ENCODE results near the gene COA7.

GRCh38 chr1:52651904-52652303 is 46.2 kb downstream of the COA7 start:
- TF ChIP-seq CTCF (IDR thresholded peaks at IDR 0.05; ENCODE audit: low read length), result no peak
- no peak for TF ChIP-seq EZH2 (IDR thresholded peaks at IDR 0.05; ENCODE audit: borderline replicate concordance, low read length)
